Glutamatergic neuron (in vitro differentiated cells): ENCODE data around the gene SGPP1. TPM values are rescaled to one million over a fixed set of nuclear protein-coding genes. Genes with fewer than 3 reads are reported as not detected.

Source experiments
- DNase-seq: peaks from one replicate; pipeline ENCODE4 v3.0.0; 2022
- H3K27ac Mint-ChIP-seq: one replicate; pipeline ENCODE4 v1.8.0; 2020; ENCODE audit warnings: mild to moderate bottlenecking, mixed read lengths, inconsistent platforms; ENCODE audit not compliant: unreplicated experiment
- H3K27me3 Mint-ChIP-seq: one replicate; pipeline ENCODE4 v1.8.0; 2020; ENCODE audit warnings: mild to moderate bottlenecking, moderate library complexity, mixed read lengths, inconsistent platforms; ENCODE audit not compliant: unreplicated experiment
- H3K36me3 Mint-ChIP-seq: one replicate; pipeline ENCODE4 v1.8.0; 2020; ENCODE audit warnings: mild to moderate bottlenecking, mixed read lengths, inconsistent platforms; ENCODE audit not compliant: unreplicated experiment
- H3K4me1 Mint-ChIP-seq: one replicate; pipeline ENCODE4 v1.8.0; 2020; ENCODE audit warnings: mild to moderate bottlenecking, low read depth, mixed read lengths, inconsistent platforms; ENCODE audit not compliant: unreplicated experiment
- H3K4me3 Mint-ChIP-seq: one replicate; pipeline ENCODE4 v1.8.0; 2020; ENCODE audit warnings: mild to moderate bottlenecking, mixed read lengths, inconsistent platforms; ENCODE audit not compliant: unreplicated experiment
- H3K9me3 Mint-ChIP-seq: one replicate; pipeline ENCODE4 v1.8.0; 2020; ENCODE audit warnings: mild to moderate bottlenecking, moderate library complexity, mixed read lengths, inconsistent platforms; ENCODE audit not compliant: unreplicated experiment
- total RNA-seq: library from RNA; stranded (reverse); fragmentation: NEBNext Ultra II Directional; extraction: Animal tissue kit (Norgen Biotek cat#: 25700); gene quantifications from one replicate; pipeline ENCODE4 v1.2.1, GENCODE V29; 2021; ENCODE audit not compliant: unreplicated experiment
- TF ChIP-seq, protein P1 (sequence below): fragments of 200-600 bp; sonication (generic); IDR thresholded peaks from one replicate; pipeline ENCODE4 v1.5.0; 2021; ENCODE audit not compliant: partially characterized antibody, unreplicated experiment

Gene SGPP1
- total RNA-seq, 1 donor from 2014 or later: 4.3 TPM

DNA sequence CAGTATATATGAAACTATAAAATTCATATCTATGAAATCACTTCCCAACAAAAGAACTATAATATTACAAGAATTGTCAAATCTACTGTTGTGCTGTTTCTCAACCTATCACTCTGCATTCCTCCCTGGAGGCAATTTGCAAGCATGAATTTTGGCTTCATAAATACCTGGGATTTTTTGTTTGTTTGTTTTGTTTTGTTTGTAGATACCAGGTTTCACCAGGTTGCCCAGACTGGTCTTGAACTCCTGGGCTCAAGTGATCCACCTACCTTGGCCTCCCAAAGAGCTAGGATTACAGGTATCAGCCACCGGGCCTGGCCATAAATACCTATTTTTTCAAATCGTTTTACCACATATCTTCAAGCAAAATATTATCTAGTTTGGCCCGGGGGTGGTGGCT lies 38.7 kb downstream of the SGPP1 start:
- TF ChIP-seq, protein P1, sequence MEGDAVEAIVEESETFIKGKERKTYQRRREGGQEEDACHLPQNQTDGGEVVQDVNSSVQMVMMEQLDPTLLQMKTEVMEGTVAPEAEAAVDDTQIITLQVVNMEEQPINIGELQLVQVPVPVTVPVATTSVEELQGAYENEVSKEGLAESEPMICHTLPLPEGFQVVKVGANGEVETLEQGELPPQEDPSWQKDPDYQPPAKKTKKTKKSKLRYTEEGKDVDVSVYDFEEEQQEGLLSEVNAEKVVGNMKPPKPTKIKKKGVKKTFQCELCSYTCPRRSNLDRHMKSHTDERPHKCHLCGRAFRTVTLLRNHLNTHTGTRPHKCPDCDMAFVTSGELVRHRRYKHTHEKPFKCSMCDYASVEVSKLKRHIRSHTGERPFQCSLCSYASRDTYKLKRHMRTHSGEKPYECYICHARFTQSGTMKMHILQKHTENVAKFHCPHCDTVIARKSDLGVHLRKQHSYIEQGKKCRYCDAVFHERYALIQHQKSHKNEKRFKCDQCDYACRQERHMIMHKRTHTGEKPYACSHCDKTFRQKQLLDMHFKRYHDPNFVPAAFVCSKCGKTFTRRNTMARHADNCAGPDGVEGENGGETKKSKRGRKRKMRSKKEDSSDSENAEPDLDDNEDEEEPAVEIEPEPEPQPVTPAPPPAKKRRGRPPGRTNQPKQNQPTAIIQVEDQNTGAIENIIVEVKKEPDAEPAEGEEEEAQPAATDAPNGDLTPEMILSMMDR: no peak
- Mint-ChIP-seq H3K4me3 (no peak overlapping the region), H3K4me1 (no peaks in the 10 kb centered on the region), H3K36me3 (no peaks in the 10 kb centered on the region), H3K27ac (no peak overlapping the region), H3K9me3 (no peaks in the 10 kb centered on the region), H3K27me3 (no peaks in the 10 kb centered on the region)
- no peak for DNase-seq

DNA sequence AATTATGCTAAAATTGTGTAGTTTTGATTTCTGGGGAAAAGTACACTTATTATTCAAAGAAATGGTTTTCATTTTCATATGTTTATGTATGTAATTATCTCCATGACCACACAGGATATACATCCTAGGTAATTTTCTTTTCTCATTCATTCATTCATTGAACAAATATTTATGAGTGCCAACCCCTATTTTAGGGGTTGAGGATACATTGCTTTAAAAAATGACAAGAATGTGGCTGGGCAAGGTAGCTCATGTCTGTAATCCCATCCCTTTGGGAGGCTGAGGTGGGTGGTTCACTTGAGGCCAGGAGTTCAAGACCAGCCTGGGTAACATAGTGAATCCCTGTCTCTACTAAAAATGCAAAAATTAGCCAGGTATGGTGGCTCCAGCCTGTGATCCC lies 40.9 kb downstream of the SGPP1 start:
- no peaks in the 10 kb centered on the region for H3K36me3 Mint-ChIP-seq
- no peaks in the 10 kb centered on the region for H3K4me1 Mint-ChIP-seq
- H3K9me3 Mint-ChIP-seq: no peaks in the 10 kb centered on the region
- TF ChIP-seq, protein P1: no peak
- H3K4me3 Mint-ChIP-seq: no peak overlapping the region
- DNase-seq: no peak
- no peaks in the 10 kb centered on the region for H3K27me3 Mint-ChIP-seq
- H3K27ac Mint-ChIP-seq: no peak overlapping the region

DNA sequence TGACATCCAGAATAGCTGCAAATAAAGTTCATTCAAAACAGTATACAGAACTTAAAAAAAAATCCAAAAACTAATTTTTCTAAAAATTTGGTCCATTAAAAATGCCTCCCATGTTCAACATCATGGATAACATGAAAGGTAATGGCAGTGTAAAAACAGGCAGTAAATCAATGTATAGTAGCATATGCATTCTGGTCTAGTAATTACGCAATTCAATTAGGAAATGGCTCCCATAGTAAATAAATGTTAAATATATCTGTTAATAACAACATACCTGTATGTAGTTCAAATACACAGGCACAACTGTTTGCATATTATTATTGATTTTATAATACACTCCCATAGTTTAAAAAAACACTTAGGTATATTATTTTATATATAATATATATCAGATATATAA lies 42.5 kb downstream of the SGPP1 start:
- Mint-ChIP-seq H3K4me3 (no peak overlapping the region), H3K27me3 (no peaks in the 10 kb centered on the region), H3K9me3 (no peaks in the 10 kb centered on the region), H3K27ac (no peak overlapping the region), H3K4me1 (no peaks in the 10 kb centered on the region), H3K36me3 (no peaks in the 10 kb centered on the region)
- TF ChIP-seq, protein P1: no peak
- DNase-seq: no peak

DNA sequence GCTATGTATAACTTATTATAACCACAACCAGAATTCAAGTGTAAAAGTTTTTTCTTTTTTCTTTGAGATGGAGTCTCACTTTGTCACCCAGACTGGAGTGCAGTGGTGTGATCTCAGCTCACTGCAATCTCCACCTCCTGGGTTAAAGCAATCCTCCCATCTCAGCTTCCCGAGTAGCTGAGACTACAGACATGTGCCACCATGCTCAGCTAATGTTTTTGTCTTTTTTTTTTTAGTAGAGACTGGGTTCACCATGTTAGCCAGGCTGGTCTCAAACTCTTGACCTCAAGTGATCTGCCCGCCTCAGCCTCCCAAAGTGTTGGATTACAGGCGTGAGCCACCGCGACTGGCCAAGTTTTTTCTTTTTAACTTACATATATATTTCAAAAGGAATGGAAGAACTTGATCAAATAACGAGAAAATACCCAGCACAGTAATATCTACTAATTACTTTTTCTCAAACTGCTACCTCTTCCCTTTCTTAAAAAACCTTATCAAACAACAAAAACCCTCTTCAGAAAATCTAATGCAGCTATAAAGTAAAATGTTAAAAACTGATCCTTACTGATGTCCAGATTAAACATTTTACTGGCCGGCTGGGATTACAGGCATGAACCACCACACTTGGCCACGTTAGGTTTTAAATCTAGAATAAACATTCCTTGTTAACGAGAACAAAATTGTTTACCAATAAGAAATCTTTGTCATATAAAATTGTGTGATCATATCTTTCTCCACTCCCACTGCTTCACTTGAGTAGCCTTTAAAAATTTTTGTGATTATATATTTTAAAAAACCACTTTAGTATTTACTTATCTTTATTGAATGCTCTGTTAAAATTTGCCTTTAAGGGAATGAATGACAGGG lies 44.9 kb downstream of the SGPP1 start:
- TF ChIP-seq, protein P1: no peak
- H3K27me3 Mint-ChIP-seq: no peaks in the 10 kb centered on the region

DNA sequence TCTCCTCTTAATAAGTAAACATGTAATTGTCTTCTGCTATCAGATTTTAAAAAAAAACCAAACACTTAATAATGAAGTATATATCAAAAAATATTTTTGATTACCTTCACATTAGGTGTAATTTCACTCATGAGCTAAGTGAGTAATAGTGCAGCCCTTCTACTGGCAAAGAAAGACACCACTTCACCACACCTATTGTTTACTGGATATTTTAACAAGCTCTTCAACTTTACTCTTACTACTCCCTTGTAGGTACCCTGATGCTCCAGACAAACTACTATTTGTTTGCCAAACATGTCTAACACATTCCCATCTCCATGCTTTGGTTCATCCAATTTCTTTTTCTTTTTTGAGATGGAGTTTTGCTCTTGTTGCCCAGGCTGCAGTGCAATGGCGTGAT lies 49.3 kb downstream of the SGPP1 start:
- DNase-seq: no peak
- no peak overlapping the region for H3K4me3 Mint-ChIP-seq
- H3K4me1 Mint-ChIP-seq: no peaks in the 10 kb centered on the region
- H3K27ac Mint-ChIP-seq: no peak overlapping the region
- H3K36me3 Mint-ChIP-seq: no peaks in the 10 kb centered on the region
- H3K9me3 Mint-ChIP-seq: no peaks in the 10 kb centered on the region
- H3K27me3 Mint-ChIP-seq: no peaks in the 10 kb centered on the region
- TF ChIP-seq, protein P1: no peak

More for the DNA sequence above, 44.9 kb downstream of the SGPP1 start:
- H3K27ac Mint-ChIP-seq: no peak overlapping the region
- H3K9me3 Mint-ChIP-seq: no peaks in the 10 kb centered on the region
- H3K4me1 Mint-ChIP-seq: no peaks in the 10 kb centered on the region
- no peaks in the 10 kb centered on the region for H3K36me3 Mint-ChIP-seq
- no peak overlapping the region for H3K4me3 Mint-ChIP-seq
- no peak for DNase-seq
